Renal cortex interstitium (tissue), 11 donors: Measurements from ENCODE around the gene C17orf114. TPM values are rescaled to one million over a fixed set of nuclear protein-coding genes. Genes with fewer than 3 reads are reported as not detected.

ENCODE experiments used
- DNase-seq, 11 donors: peaks; one replicate each; pipeline ENCODE4 v3.0.0-alpha.2; 2013; ENCODE audit warnings: low read depth in 9 of 11, low spot score in 4 of 11; ENCODE audit errors: extremely low read depth in 1 of 11
- polyA plus RNA-seq, 3 donors: library from polyadenylated mRNA; unstranded; fragments of 120-200 nt; gene quantifications; one replicate each; pipeline ENCODE4 v1.2.1, GENCODE V29; 2013; ENCODE audit not compliant: insufficient read length in 3 of 3

The C17orf114 gene

GRCh38 chr17:4759776-4760236, 42.3 kb downstream of the C17orf114 start:
- DNase-seq = no peak

GRCh38 chr17:4753392-4753791, 48.7 kb downstream of the C17orf114 start:
- DNase-seq = no peak

- no peak for DNase-seq
Measured at GRCh38 chr17:4751932-4752331, 50.2 kb downstream of the C17orf114 start.

Other genes starting within 250 kb of the C17orf114 start
- 10 to 100 TPM; 34.6 to 47.8 (median 43.5) TPM for gene MYBBP1A, start 246.9 kb downstream of the C17orf114 start, polyA plus RNA-seq
- gene GGT6, start 241.8 kb downstream of the C17orf114 start, polyA plus RNA-seq = 1 to 10 TPM; 5.2 to 8.3 (median 6.8) TPM
- gene SMTNL2, start 217.8 kb downstream of the C17orf114 start, polyA plus RNA-seq = 10 to 100 TPM; 56.2 to 60.1 (median 57.6) TPM
- under 1 TPM; 0.17 to 0.36 (median 0.32) TPM for gene ALOX15, start 160.7 kb downstream of the C17orf114 start, polyA plus RNA-seq
- gene PELP1, start 98.2 kb downstream of the C17orf114 start, polyA plus RNA-seq = 10 to 100 TPM; 45.7 to 56.2 (median 50.0) TPM
- 10 to 100 TPM; 29.8 to 39.0 (median 35.1) TPM for gene ARRB2, start 91.7 kb downstream of the C17orf114 start, polyA plus RNA-seq
- 10 to 100 TPM; 24.9 to 29.4 (median 26.9) TPM for gene MED11, start 70.9 kb downstream of the C17orf114 start, polyA plus RNA-seq
- gene ZMYND15, start 62.5 kb downstream of the C17orf114 start, polyA plus RNA-seq = 1 to 10 TPM in 1 of 3 donors, under 1 TPM in 2; 0.46 to 1.7 (median 0.50) TPM
- gene CXCL16, start 62.4 kb downstream of the C17orf114 start, polyA plus RNA-seq = 10 to 100 TPM; 10.1 to 23.2 (median 10.8) TPM
- gene TM4SF5, start 30.4 kb downstream of the C17orf114 start, polyA plus RNA-seq = 1 to 10 TPM; 1.8 to 3.1 (median 2.8) TPM
- 1 to 10 TPM in 1 of 3 donors, under 1 TPM in 2; 0.78 to 1.7 (median 0.96) TPM for gene VMO1, start 16.0 kb downstream of the C17orf114 start, polyA plus RNA-seq
- gene GLTPD2, start 13.4 kb downstream of the C17orf114 start, polyA plus RNA-seq = 10 to 100 TPM in 2 of 3 donors, 1 to 10 TPM in 1; 6.7 to 11.3 (median 10.5) TPM
- gene PSMB6, start 6.2 kb downstream of the C17orf114 start, polyA plus RNA-seq = 100 to 1,000 TPM; 123 to 139 (median 126) TPM
- gene PLD2, start 4.8 kb upstream of the C17orf114 start, polyA plus RNA-seq = 10 to 100 TPM; 34.3 to 51.2 (median 38.1) TPM
- gene MINK1, start 31.0 kb upstream of the C17orf114 start, polyA plus RNA-seq = 10 to 100 TPM; 59.4 to 70.7 (median 66.3) TPM
- gene C17orf107, start 97.2 kb upstream of the C17orf114 start, polyA plus RNA-seq = 1 to 10 TPM; 1.5 to 3.0 (median 1.8) TPM
- gene CHRNE, start 100.8 kb upstream of the C17orf114 start, polyA plus RNA-seq = 1 to 10 TPM; 1.4 to 2.8 (median 1.8) TPM
- gene GP1BA, start 129.9 kb upstream of the C17orf114 start, polyA plus RNA-seq = 1 to 10 TPM; 1.9 to 2.2 (median 2.0) TPM
- gene SLC25A11, start 137.7 kb upstream of the C17orf114 start, polyA plus RNA-seq = 10 to 100 TPM; 62.9 to 81.6 (median 76.1) TPM
- gene RNF167, start 137.9 kb upstream of the C17orf114 start, polyA plus RNA-seq = 100 to 1,000 TPM; 125 to 146 (median 134) TPM
- gene PFN1, start 146.2 kb upstream of the C17orf114 start, polyA plus RNA-seq = 100 to 1,000 TPM; 350 to 480 (median 397) TPM
- gene ENO3, start 148.8 kb upstream of the C17orf114 start, polyA plus RNA-seq = 10 to 100 TPM; 20.3 to 36.4 (median 29.5) TPM
- 100 to 1,000 TPM in 1 of 3 donors, 10 to 100 TPM in 2; 86.7 to 105 (median 92.6) TPM for gene SPAG7, start 165.5 kb upstream of the C17orf114 start, polyA plus RNA-seq
- 10 to 100 TPM; 23.9 to 35.5 (median 24.3) TPM for gene CAMTA2, start 185.3 kb upstream of the C17orf114 start, polyA plus RNA-seq
- 1 to 10 TPM; 7.2 to 8.0 (median 7.2) TPM for gene INCA1, start 195.2 kb upstream of the C17orf114 start, polyA plus RNA-seq
- gene KIF1C, start 195.6 kb upstream of the C17orf114 start, polyA plus RNA-seq = 10 to 100 TPM; 76.8 to 97.2 (median 87.3) TPM
- under 1 TPM; 0.16 to 0.47 (median 0.16) TPM for gene SLC52A1, start 233.1 kb upstream of the C17orf114 start, polyA plus RNA-seq